IMR-90 (cell line): ENCODE data around the gene ANKRD52. TPM values are rescaled to one million over a fixed set of nuclear protein-coding genes. Genes with fewer than 3 reads are reported as not detected.

Source experiments
- ATAC-seq: fragments of 200-7000 bp; cut with Tn5 transposase; 2 replicates; pipeline ENCODE4 v1.9.1; 2020; ENCODE audit warnings: low read depth, mild to moderate bottlenecking, moderate library complexity
- BruUV-seq: library from RNA; stranded (reverse); fragments of 400-500 nt; replicated peaks from 2 replicates; lab custom pipeline; 2021; lab: Mats Ljungman, UMichigan
- CTCF ChIA-PET: fragments of 300-600 bp; formaldehyde crosslinking; extraction: SDS; loops from one replicate; lab custom pipeline; 2021; ENCODE audit warnings: antibody characterized with exemption; lab: Yijun Ruan, JAX
- POLR2A ChIA-PET: fragments of 300-600 bp; sonication (Branson Sonifier 250); formaldehyde crosslinking; loops from one replicate; lab custom pipeline; 2022; ENCODE audit warnings: antibody characterized with exemption; ENCODE audit not compliant: unreplicated experiment; lab: Charles Lee
- DNase-seq: peaks from one replicate; pipeline ENCODE4 v3.0.0; 2013
- H2AFZ ChIP-seq: replicated peaks from 2 replicates; pipeline ENCODE3; 2013; ENCODE audit warnings: low read length, mild to moderate bottlenecking; ENCODE audit not compliant: poor library complexity
- H2AK5ac ChIP-seq: 2 replicates; pipeline ENCODE4 v1.6.1; 2013; ENCODE audit warnings: low read depth, low read length, inconsistent platforms
- H2AK9ac ChIP-seq: replicated peaks from 2 replicates; pipeline ENCODE3; 2013; ENCODE audit warnings: mild to moderate bottlenecking, low read depth, low read length, moderate library complexity; ENCODE audit not compliant: poor library complexity
- H2BK120ac ChIP-seq: 2 replicates; pipeline ENCODE4 v1.6.1; 2013; ENCODE audit warnings: low read depth, low read length, inconsistent platforms
- H2BK15ac ChIP-seq: 3 replicates; pipeline ENCODE4 v1.6.1; 2013; ENCODE audit warnings: low read depth, low read length, inconsistent platforms
- H2BK20ac ChIP-seq: 2 replicates; pipeline ENCODE4 v1.6.1; 2013; ENCODE audit warnings: low read depth, mild to moderate bottlenecking, inconsistent platforms, low read length, moderate library complexity
- H2BK5ac ChIP-seq: 2 replicates; pipeline ENCODE4 v1.6.1; 2013; ENCODE audit warnings: mild to moderate bottlenecking, low read depth, low read length, inconsistent platforms; ENCODE audit not compliant: poor library complexity, severe bottlenecking
- H3K14ac ChIP-seq: replicated peaks from 2 replicates; pipeline ENCODE4 v1.6.1; 2013; ENCODE audit warnings: low read depth, low read length, inconsistent platforms
- H3K18ac ChIP-seq: 2 replicates; pipeline ENCODE4 v1.6.1; 2013; ENCODE audit warnings: low read depth, low read length, control low read depth
- H3K23ac ChIP-seq: 2 replicates; pipeline ENCODE4 v1.6.1; 2013; ENCODE audit warnings: low read depth, low read length, inconsistent platforms
- H3K27ac ChIP-seq: 2 replicates; pipeline ENCODE4 v1.5.1; 2013; ENCODE audit warnings: mild to moderate bottlenecking, control low read depth, low read length; ENCODE audit not compliant: insufficient read depth
- H3K27me3 ChIP-seq: 2 replicates; pipeline ENCODE4 v1.6.1; 2013; ENCODE audit warnings: low read length; ENCODE audit not compliant: control insufficient read depth, insufficient read depth
- H3K36me3 ChIP-seq: 2 replicates; pipeline ENCODE4 v1.6.1; 2013; ENCODE audit warnings: low read length, mixed read lengths; ENCODE audit not compliant: control insufficient read depth, insufficient read depth
- H3K4ac ChIP-seq: 2 replicates; pipeline ENCODE4 v1.6.1; 2013; ENCODE audit warnings: low read depth, low read length, inconsistent platforms
- H3K4me1 ChIP-seq: 2 replicates; pipeline ENCODE4 v1.6.1; 2013; ENCODE audit warnings: low read length, mixed read lengths; ENCODE audit not compliant: control insufficient read depth, insufficient read depth
- H3K4me2 ChIP-seq: 2 replicates; pipeline ENCODE4 v1.6.1; 2013; ENCODE audit warnings: low read depth, mild to moderate bottlenecking, control low read depth, low read length, moderate library complexity
- H3K4me3 ChIP-seq: 2 replicates; pipeline ENCODE4 v1.5.1; 2013; ENCODE audit warnings: low read depth, mild to moderate bottlenecking, control low read depth, low read length, moderate library complexity; ENCODE audit not compliant: insufficient read depth
- H3K56ac ChIP-seq: 2 replicates; pipeline ENCODE4 v1.6.1; 2013; ENCODE audit warnings: low read length, inconsistent platforms; ENCODE audit not compliant: insufficient read depth; ENCODE audit errors: extremely low read depth
- H3K79me1 ChIP-seq, 2 experiments: 2 replicates each; pipeline ENCODE4 v1.6.1; 2013; ENCODE audit warnings: low read length in 2 of 2, inconsistent platforms in 1 of 2, low read depth in 1 of 2
- H3K9ac ChIP-seq: 2 replicates; pipeline ENCODE4 v1.6.1; 2013; ENCODE audit warnings: low read depth, low read length, control low read depth
- H3K9me1 ChIP-seq: 2 replicates; pipeline ENCODE4 v1.6.1; 2013; ENCODE audit warnings: low read length, inconsistent platforms; ENCODE audit not compliant: insufficient read depth
- H3K9me3 ChIP-seq: 2 replicates; pipeline ENCODE4 v1.6.1; 2013; ENCODE audit warnings: low read length; ENCODE audit not compliant: control insufficient read depth, insufficient read depth
- H4K20me1 ChIP-seq: 2 replicates; pipeline ENCODE4 v1.6.1; 2013; ENCODE audit warnings: low read length, inconsistent platforms; ENCODE audit not compliant: insufficient read depth
- H4K5ac ChIP-seq: 2 replicates; pipeline ENCODE4 v1.6.1; 2013; ENCODE audit warnings: mild to moderate bottlenecking, low read depth, low read length, control low read depth
- H4K8ac ChIP-seq, 2 experiments: 2 replicates each; pipeline ENCODE4 v1.6.1; 2013; ENCODE audit warnings: low read depth in 2 of 2, low read length in 2 of 2, control low read depth in 1 of 2, inconsistent platforms in 1 of 2
- H4K91ac ChIP-seq: 2 replicates; pipeline ENCODE4 v1.6.1; 2013; ENCODE audit warnings: low read depth, low read length, inconsistent platforms; ENCODE audit not compliant: insufficient read depth
- BHLHE40 ChIP-seq: fragments of 150-350 bp; IDR thresholded peaks from 2 replicates; pipeline ENCODE4 v1.6.1; 2016; ENCODE audit warnings: mild to moderate bottlenecking, low read depth, low read length
- CEBPB ChIP-seq: IDR thresholded peaks from 2 replicates; pipeline ENCODE4 v1.6.1; 2012; ENCODE audit warnings: low read depth, low read length, improper control_type of control experiment
- CHD1 ChIP-seq: IDR thresholded peaks from 2 replicates; pipeline ENCODE4 v1.6.1; 2012; ENCODE audit warnings: low read depth, low read length, improper control_type of control experiment
- FOS ChIP-seq: fragments of 150-350 bp; IDR thresholded peaks from 2 replicates; pipeline ENCODE4 v1.6.1; 2016; ENCODE audit warnings: low read depth, low read length
- MAFK ChIP-seq: IDR thresholded peaks from 2 replicates; pipeline ENCODE4 v1.6.1; 2012; ENCODE audit warnings: low read depth, low read length, improper control_type of control experiment
- MAZ ChIP-seq: IDR thresholded peaks from 2 replicates; pipeline ENCODE4 v1.6.1; 2012; ENCODE audit warnings: low read depth, mild to moderate bottlenecking, low read length, improper control_type of control experiment, moderate library complexity, borderline replicate concordance
- MXI1 ChIP-seq: IDR thresholded peaks from 2 replicates; pipeline ENCODE4 v1.6.1; 2012; ENCODE audit warnings: low read depth, mild to moderate bottlenecking, low read length, moderate library complexity, borderline replicate concordance
- NFE2L2 ChIP-seq: fragments of 150-350 bp; IDR thresholded peaks from 2 replicates; pipeline ENCODE4 v1.6.1; 2016; ENCODE audit warnings: low read depth, mild to moderate bottlenecking, low read length
- POLR2A ChIP-seq: IDR thresholded peaks from 2 replicates; pipeline ENCODE4 v1.6.1; 2012; ENCODE audit warnings: mild to moderate bottlenecking, low read depth, low read length
- RAD21 ChIP-seq: IDR thresholded peaks from 2 replicates; pipeline ENCODE4 v1.6.1; 2012; ENCODE audit warnings: low read length, improper control_type of control experiment
- RCOR1 ChIP-seq: IDR thresholded peaks from 2 replicates; pipeline ENCODE4 v1.6.1; 2012; ENCODE audit warnings: mild to moderate bottlenecking, low read length, improper control_type of control experiment; ENCODE audit not compliant: insufficient replicate concordance
- RFX5 ChIP-seq: IDR thresholded peaks from 2 replicates; pipeline ENCODE4 v1.8.0; 2012; ENCODE audit warnings: low read depth, mild to moderate bottlenecking, low read length, moderate library complexity
- SMC3 ChIP-seq: fragments of 150-350 bp; IDR thresholded peaks from 2 replicates; pipeline ENCODE4 v1.6.1; 2016; ENCODE audit warnings: low read depth, mild to moderate bottlenecking, antibody characterized with exemption, low read length, moderate library complexity
- WGBS, 2 experiments: methylation state at CpG; one replicate each; pipeline versions ENCODE4 v1.1.5 to v1.1.7; 2013; ENCODE audit warnings: missing lambda C conversion rate in 2 of 2; ENCODE audit not compliant: insufficient read length in 1 of 2; ENCODE audit errors: extremely low coverage in 2 of 2; 5-methylcytosine and 5-hydroxymethylcytosine counted together
- dilution Hi-C: fragments of 300-500 bp; cut with HindIII; formaldehyde crosslinking; loops from one replicate; pipeline ENCODE4 v1.14.3; 2018; ENCODE audit warnings: low sequenced_read_pairs; ENCODE audit not compliant: unreplicated experiment
- in situ Hi-C: fragments of 300-500 bp; cut with MboI; formaldehyde crosslinking; loops from 3 replicates; pipeline ENCODE4 v1.14.3; 2019; ENCODE audit warnings: low sequenced_read_pairs, inconsistent platforms, mixed read lengths
- intact Hi-C: fragments of 100-400 bp; cut with micrococcal nuclease; formaldehyde crosslinking; loops from 2 replicates; pipeline ENCODE4 v1.10.0; 2022
- polyA plus RNA-seq, 3 experiments: library from polyadenylated mRNA; depleted of rRNA; stranded (reverse); fragments of >200 nt; gene quantifications; 2 replicates each; pipeline ENCODE4 v1.2.3, GENCODE V29; 2012; ENCODE audit warnings: low replicate concordance in 1 of 3
- total RNA-seq: library from RNA; depleted of rRNA; stranded (reverse); fragments of >200 nt; gene quantifications from 2 replicates; pipeline ENCODE4 v1.2.3, GENCODE V29; 2012
- TF ChIP-seq, protein P1 (sequence below): fragments of 150-350 bp; IDR thresholded peaks from 2 replicates; pipeline ENCODE4 v1.6.1; 2017; ENCODE audit warnings: mild to moderate bottlenecking, antibody characterized with exemption, low read length, low read depth
- TF ChIP-seq, protein P2 (sequence below): conservative IDR thresholded peaks from 2 replicates; pipeline ENCODE4 v1.5.1; 2012; ENCODE audit warnings: mild to moderate bottlenecking, low read depth, low read length, improper control_type of control experiment
- TF ChIP-seq, protein P3 (sequence below): fragments of 150-350 bp; IDR thresholded peaks from 2 replicates; pipeline ENCODE4 v1.6.1; 2016; ENCODE audit warnings: low read depth, mild to moderate bottlenecking, low read length, moderate library complexity, borderline replicate concordance

ANKRD52 gene
- total and polyA plus RNA-seq, 2 of the 4 experiments (the other 2 are of a cell fraction): 15.4 to 35.9 TPM

DNA sequence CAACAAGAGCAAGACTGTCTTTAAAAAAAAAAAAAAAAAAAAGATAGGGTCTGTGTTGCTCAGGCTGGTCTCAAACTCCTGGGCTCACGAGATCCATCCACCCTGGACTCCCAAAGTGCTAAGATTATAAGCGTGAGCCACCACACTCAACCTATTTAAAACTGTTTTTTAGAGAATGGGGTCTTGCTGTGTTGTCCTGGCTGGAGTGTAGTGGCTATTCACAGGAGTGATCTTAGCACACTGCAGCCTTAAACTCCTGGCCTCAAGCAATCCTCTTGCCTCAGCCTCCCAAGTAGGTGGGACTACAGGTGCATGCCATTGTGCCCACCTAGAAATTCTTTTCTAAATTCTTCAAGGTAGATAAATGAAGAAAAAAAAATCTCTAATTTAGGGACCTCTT is 16.1 kb upstream of the ANKRD52 start:
- POLR2A ChIA-PET: no interaction called here
- CTCF ChIA-PET: no interaction called here
- H3K14ac ChIP-seq: no peak overlapping the region
- no peak overlapping the region for H4K5ac ChIP-seq
- no peak overlapping the region for H3K56ac ChIP-seq
- no peak overlapping the region for H3K4me2 ChIP-seq
- no peak overlapping the region for H2AK5ac ChIP-seq
- ATAC-seq (no peak), DNase-seq (no peak)
- H3K4me1 ChIP-seq: no peaks in the 10 kb centered on the region
- H4K91ac ChIP-seq: no peak overlapping the region
- no CpG with 5 or more reads among the region's 2 CpGs for WGBS, 2 experiments
- no peak overlapping the region for H2BK120ac ChIP-seq
- H3K9me1 ChIP-seq: no peaks in the 10 kb centered on the region; the same call in 1 of the 2 replicates
- no peak overlapping the region for H3K18ac ChIP-seq
- peaks cover 0 to 3% of the 10 kb centered on the region in 2 experiments; a peak in 2 of 4 replicates for H3K79me1 ChIP-seq
- H3K27me3 ChIP-seq: no peaks in the 10 kb centered on the region
- H3K36me3 ChIP-seq: peaks cover 59% of the 10 kb centered on the region
- H3K4ac ChIP-seq: no peak overlapping the region
- H2AFZ ChIP-seq: no peak overlapping the region
- H2AK9ac ChIP-seq: no peak overlapping the region
- TF ChIP-seq, protein P1, sequence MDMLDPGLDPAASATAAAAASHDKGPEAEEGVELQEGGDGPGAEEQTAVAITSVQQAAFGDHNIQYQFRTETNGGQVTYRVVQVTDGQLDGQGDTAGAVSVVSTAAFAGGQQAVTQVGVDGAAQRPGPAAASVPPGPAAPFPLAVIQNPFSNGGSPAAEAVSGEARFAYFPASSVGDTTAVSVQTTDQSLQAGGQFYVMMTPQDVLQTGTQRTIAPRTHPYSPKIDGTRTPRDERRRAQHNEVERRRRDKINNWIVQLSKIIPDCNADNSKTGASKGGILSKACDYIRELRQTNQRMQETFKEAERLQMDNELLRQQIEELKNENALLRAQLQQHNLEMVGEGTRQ: no peak
- TF ChIP-seq CEBPB: no peak
- no peak for TF ChIP-seq BHLHE40
- TF ChIP-seq RFX5: no peak
- TF ChIP-seq RAD21: no peak
- no peak for TF ChIP-seq MAFK
- no peak for TF ChIP-seq FOS
- no peak for TF ChIP-seq POLR2A
- TF ChIP-seq, protein P2, sequence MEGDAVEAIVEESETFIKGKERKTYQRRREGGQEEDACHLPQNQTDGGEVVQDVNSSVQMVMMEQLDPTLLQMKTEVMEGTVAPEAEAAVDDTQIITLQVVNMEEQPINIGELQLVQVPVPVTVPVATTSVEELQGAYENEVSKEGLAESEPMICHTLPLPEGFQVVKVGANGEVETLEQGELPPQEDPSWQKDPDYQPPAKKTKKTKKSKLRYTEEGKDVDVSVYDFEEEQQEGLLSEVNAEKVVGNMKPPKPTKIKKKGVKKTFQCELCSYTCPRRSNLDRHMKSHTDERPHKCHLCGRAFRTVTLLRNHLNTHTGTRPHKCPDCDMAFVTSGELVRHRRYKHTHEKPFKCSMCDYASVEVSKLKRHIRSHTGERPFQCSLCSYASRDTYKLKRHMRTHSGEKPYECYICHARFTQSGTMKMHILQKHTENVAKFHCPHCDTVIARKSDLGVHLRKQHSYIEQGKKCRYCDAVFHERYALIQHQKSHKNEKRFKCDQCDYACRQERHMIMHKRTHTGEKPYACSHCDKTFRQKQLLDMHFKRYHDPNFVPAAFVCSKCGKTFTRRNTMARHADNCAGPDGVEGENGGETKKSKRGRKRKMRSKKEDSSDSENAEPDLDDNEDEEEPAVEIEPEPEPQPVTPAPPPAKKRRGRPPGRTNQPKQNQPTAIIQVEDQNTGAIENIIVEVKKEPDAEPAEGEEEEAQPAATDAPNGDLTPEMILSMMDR: no peak
- TF ChIP-seq SMC3: no peak
- no peak for TF ChIP-seq MXI1
- TF ChIP-seq MAZ: no peak
- no peak for TF ChIP-seq CHD1
- TF ChIP-seq RCOR1: no peak
- TF ChIP-seq, protein P3, sequence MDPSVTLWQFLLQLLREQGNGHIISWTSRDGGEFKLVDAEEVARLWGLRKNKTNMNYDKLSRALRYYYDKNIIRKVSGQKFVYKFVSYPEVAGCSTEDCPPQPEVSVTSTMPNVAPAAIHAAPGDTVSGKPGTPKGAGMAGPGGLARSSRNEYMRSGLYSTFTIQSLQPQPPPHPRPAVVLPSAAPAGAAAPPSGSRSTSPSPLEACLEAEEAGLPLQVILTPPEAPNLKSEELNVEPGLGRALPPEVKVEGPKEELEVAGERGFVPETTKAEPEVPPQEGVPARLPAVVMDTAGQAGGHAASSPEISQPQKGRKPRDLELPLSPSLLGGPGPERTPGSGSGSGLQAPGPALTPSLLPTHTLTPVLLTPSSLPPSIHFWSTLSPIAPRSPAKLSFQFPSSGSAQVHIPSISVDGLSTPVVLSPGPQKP: no peak
- no peak for TF ChIP-seq NFE2L2
- H2BK15ac ChIP-seq: no peak overlapping the region
- dilution Hi-C loops (no loop called here), intact Hi-C loops (no loop called here), in situ Hi-C loops (no loop called here)
- no peaks in the 10 kb centered on the region for H4K20me1 ChIP-seq
- BruUV-seq: no TSS peak
- H2BK5ac ChIP-seq: no peak overlapping the region
- no peak overlapping the region for H3K27ac ChIP-seq
- H3K9ac ChIP-seq: no peak overlapping the region
- H3K4me3 ChIP-seq: no peak overlapping the region
- H3K9me3 ChIP-seq: no peaks in the 10 kb centered on the region
- H2BK20ac ChIP-seq: no peak overlapping the region
- no peak overlapping the region for H3K23ac ChIP-seq
- no peak overlapping the region for H4K8ac ChIP-seq
